B cell (primary cell): ENCODE results near the gene TWF1.

ENCODE experiments used
- CTCF ChIP-seq: fragments of 200-600 bp; IDR thresholded peaks from one replicate; pipeline ENCODE4 v1.8.0; 2022; ENCODE audit warnings: antibody characterized with exemption, mild to moderate bottlenecking
- EZH2 ChIP-seq: IDR thresholded peaks from 2 replicates; pipeline ENCODE4 v1.6.1; 2012; ENCODE audit warnings: borderline replicate concordance, low read depth, mild to moderate bottlenecking, moderate library complexity, low read length; ENCODE audit not compliant: insufficient read depth, poor library complexity, severe bottlenecking

- no peak for TF ChIP-seq CTCF
- no peak for TF ChIP-seq EZH2
These were observed 52.1 kb downstream of the TWF1 start for GRCh38 chr12:43754015-43754414.
